ENCODE measurements around the gene CD226.
"Not testable (repeated sequence)": the region's sequence is repeated elsewhere in the genome, so short reads cannot be mapped to it uniquely, and the experiment has no call there.

CD226 gene

DNA sequence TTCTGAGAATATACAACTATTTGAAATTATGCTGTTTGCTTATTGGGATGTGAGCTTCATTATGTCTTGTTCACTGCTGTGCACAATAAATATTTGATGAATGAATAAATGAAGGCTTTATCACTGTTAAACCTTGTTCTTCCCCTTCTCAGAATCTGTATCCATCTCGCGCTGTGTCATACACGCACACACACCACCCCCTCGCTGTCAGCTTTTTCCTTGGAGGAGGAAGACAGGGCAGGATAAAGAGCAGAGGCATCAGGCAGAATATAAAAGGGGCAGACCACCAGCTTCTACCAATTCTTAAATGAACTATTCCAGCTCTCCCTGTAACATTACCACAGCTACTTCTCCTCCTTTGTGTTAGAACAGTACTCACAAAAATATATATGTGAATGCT is 75.0 kb downstream of the CD226 start:
- no peak for DNase-seq (ENCODE audit: low spot score)

DNA sequence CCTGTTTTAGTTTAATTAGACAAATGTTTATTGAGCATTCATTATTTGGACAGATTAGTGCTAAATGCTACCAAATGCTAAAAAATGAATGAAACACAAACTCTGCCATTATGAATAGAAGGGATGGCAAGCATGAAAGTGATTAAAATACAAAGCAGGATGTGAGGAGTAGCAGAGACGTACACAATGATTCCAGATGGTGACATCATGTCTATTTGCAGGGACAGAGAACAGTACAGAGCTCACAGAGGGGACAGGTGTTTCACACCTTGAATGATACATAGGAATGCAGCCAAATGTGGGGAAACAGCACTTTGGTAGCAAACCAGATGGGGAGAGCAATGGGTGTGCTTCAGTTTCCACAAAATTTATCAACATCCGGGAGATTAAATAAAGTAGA is 76.3 kb downstream of the CD226 start:
- DNase-seq (ENCODE audit: low spot score): no peak

DNA sequence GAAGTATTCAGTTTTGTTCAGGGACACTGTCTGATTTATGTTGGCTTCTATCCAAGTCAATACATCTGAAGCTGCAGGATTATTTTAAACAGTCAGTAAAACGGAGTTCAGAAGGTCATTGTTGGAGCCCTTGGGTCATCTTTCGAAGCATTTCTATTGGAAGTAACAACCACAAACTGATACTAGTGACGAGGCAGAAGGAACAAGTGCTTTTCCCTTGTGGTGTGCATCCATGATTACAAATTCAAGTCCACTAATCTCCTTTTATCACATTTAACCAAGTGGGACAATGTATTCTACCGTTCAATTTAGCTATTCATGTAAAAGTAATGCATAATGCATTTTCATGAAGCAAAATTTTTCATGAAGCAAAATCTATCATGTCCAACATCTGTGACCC is 76.9 kb downstream of the CD226 start:
- no peak for DNase-seq (ENCODE audit: low spot score)

DNA sequence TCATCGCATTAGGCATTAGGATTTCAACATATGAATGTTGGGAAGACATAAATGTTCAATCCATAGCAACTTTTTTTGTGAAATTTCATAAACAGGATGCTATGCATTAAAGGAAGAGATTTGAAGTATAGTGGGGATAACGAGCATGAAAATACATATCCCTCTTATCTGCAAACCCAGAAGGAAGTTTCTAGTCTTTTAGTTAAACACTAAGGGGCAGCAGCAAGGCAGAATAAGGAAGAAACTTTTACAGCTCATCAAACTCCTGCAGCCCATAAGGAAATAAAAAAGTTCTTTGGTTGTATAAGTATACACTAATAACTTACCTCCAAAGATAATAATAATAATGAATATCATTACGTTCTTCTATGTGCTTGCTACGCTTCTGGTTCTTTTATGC is 81.5 kb downstream of the CD226 start:
- DNase-seq (ENCODE audit: low spot score): no peak

DNA sequence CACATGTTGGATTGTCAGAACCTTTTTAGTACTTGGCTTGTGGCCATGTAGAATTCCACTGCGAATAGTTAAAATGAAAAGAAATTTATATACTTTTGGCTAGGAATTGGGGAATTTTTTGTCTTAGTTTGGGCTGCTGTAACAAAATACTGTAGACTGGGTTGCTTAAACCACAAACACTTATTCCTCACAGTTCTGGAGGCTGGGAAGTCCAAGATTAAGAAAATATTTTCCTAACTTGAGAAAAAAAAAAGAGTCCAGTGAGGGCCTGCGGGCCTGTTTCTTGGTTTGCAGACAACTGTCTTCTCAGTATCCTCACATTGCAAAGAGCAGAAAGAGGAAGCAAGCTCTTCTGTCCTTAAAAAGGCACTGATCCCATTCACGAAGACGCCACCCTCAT is 81.9 kb downstream of the CD226 start:
- no peak for DNase-seq (ENCODE audit: low spot score)

DNA sequence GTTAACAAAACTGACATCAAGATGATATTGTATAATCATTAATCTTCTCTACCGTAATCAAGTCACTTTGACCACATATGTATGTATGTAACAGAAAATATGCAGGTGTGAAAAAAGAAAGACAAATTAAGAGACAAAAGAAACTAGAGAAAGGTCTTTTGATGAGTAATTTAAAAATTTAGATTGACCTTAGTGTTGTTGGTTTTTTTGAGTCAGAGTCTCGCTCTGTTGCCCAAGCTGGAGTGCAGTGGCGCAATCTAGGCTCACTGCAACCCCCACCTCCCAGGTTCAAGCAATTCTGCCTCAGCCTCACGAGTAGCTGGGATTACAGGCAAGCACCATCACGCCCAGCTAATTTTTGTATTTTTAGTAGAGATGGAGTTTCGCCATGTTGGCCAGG is 82.9 kb downstream of the CD226 start:
- DNase-seq (ENCODE audit: low spot score): not testable (repeated sequence)

DNA sequence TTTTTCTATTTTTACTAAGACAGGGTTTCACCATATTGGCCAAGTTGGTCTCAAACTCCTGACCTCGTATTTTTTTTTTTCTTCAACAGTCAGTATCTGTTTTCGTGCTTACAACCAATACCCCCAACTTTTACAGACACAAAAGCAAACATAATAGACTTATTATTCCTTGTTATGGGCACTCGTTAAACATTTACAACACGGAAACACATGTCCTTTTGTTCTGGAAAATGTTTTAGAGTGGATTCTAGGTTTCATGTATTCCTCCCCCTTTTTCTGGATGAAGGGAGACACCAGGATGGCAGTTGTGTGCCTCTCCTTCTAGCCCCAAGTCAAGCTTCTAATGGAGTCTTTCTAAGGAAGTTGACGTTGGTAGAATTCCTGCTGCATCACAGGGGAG is 88.8 kb downstream of the CD226 start:
- no peak for DNase-seq (ENCODE audit: low spot score)

DNA sequence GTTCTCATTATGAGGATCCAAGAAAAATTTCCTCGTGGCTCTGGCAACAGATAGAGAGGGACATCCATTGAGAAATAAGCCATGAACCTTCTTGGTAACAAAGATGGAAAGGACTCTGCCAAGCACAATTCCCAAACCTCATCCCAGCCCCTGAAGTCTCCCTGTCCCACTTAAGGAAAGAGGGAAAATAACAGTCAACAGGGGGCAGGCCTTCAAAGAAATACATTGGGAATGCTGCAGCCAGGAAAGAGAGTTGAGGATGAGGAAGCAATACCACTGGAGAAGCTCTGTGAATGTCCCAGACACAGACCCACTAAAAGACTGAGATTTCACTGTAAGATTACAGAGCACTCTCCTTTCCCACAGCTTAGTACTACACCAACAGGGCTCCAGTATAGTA is 93.2 kb downstream of the CD226 start:
- no peak for DNase-seq (ENCODE audit: low spot score)

DNA sequence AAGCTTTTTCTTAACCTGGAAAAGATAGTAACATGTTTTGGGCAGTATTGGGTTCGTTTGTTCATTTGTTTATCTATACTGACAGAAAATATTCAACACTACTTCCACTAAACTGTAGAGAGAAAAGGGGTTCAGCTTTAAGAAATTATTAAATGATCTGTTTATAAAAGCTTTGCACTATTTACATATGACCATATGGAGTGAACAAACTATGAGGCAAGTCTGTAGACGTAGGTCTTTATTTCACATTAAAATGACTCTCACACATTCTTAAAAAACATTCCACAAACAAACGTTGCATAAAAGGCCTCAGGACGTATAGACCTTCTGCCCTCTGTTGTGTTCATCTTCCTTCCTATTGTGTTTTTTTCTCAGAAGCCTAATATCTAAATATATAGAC is 94.6 kb downstream of the CD226 start:
- DNase-seq (ENCODE audit: low spot score): no peak

DNA sequence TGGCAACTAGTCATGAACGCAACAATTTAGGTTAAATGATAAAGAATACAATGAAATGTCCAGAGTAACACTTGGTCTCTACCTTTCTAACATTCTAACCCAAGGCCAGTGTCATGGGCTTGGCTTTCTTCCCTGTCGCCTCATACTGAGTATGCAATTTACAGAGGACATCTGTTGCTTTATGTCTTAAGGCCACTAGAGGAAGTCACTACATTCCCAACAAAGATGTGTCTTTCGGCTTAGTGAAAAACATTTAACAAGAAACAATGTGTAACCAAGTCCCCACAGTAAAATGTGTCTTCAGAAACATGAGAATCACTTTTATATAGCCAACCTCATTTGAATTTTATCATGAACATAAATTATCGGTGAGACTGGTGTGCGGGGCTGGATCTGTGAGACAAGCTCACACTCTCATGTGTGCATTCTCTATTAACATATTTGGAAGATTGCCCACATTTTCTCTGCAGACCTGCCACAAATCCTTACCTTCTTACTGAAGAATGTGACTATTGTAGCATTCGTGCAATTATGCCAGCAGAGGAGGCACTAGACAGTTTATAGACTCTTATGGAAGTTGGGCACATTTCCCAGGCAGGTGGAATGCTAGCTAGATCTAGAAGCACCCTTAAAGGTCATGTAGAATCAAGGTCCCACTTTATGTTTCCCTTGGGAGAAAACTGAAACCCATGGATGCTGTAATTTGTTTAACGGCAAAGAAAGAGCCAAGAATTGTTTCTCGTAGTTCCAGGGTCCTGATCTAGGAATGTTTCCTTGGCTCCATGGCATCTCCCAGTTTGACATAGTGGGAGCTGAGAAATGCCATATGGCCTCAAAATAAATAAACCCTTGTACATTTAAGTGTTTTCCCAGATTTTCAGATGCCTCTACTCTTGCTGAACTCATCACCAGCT is 101.8 kb downstream of the CD226 start:
- peak; percentile 10 for DNase-seq (ENCODE audit: low spot score)

DNA sequence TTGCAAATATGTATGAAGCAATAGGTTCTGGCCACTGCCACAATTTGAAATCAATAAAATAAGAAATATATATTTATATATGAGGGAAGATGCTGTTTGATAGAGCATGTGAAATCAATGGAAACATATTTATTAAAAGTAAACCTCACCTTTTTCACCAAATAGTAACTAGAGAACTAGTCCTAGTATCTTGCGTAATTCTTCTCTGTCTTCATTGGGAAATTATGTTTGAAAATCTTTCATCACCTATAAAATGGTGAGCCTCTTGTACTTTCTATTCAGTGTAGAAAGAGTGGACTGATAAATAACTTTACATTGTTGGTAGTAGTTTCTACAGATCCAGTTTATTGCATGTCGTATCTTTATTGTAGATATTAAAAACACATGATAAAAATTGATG is 103.0 kb downstream of the CD226 start:
- no peak for DNase-seq (ENCODE audit: low spot score)

DNA sequence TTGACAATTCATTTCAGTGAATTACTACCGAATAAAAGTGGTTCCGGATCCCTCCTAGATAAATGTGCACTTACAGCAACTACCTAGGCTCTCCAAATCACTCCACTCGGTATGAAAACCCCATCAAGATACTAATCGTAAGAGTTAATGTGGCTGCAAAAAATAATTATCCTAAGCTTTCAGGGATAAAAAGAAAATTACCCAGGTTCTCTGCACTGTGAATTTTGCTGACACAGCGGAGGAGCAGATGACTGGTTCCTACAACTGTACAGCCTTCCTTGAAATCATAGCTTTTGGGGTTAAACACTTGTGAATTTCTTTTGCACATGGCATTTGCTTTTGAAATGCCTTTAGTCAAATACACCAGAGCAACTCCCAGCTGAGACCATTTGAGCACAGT is 104.7 kb downstream of the CD226 start:
- DNase-seq (ENCODE audit: low spot score): no peak

DNA sequence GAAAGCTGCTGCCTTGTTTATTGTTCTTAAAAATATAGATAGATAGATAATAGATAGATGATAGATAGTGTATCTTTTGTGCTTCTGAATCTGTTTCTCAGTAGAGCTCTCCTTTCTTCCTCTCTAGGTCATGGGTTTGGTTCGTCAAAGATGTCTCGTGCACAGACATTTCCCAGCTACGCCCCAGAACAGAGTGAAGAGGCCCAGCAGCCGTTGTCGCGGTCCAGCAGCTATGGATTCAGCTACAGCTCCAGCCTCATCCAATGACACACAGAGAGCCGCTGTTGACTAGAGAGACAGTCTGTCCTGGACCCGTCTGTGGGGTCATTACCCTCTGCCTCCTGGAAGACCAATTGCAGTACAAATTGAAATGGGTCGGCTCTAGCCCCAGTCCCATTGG is 106.6 kb downstream of the CD226 start:
- DNase-seq (ENCODE audit: low spot score): no peak

DNA sequence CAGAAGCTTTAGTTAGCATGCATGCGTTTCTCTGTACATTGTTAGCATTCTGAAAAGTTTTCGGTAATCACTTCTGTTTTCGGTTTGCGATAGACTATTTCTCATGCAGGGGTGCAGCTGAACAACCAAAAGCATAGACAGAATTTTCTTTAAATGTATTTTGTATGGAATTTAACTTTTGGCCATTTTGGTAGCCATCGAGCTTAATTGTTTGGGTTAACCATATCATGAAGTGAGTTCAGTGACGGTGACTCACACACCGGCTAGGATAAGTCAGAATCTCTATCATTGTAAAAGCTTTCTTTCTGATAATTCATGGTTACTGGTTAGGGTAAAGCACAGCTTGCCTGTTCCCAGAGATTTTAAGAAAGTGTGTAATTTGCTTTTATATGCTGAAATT is 107.2 kb downstream of the CD226 start:
- DNase-seq (ENCODE audit: low spot score): no peak

DNA sequence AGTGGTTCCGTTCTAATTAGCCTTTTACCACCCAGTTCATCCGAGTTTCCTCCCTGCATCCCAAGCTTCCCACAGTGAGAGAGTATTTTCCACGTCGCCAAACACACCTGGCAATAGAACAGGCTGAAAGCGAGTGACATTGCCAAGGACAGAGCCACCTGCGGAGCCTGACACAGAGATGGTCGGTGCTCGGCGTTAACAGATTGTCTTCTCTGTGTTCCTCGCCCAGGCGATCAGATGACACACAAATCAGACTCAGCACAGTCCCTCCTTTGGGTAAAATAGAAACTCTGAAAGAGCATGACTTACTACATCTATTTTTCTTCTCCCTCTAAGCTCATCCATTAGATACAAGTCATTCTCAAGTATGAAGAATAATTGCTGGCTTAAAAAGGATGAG is 107.7 kb downstream of the CD226 start:
- no peak for DNase-seq (ENCODE audit: low spot score)

DNA sequence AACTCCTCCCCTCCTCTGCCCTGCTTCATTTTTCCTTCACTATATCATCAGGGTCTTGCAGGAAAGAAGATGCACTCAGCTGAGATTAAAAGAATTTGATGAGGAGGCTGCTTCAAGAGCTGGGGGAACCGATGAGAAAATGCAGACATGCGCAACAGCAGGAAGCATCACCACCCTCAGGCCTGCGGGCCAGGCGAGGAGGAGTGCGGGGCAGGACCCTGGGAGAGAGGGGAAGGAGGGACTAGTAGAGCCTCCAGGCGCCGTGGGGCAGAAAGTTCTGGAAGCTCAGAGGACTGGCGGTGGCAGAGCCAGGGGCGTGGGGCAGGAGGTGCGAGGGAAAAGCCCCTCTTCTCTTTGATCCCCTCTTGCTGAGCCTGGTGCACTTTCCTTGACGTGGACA is 108.2 kb downstream of the CD226 start:
- no peak for DNase-seq (ENCODE audit: low spot score)

DNA sequence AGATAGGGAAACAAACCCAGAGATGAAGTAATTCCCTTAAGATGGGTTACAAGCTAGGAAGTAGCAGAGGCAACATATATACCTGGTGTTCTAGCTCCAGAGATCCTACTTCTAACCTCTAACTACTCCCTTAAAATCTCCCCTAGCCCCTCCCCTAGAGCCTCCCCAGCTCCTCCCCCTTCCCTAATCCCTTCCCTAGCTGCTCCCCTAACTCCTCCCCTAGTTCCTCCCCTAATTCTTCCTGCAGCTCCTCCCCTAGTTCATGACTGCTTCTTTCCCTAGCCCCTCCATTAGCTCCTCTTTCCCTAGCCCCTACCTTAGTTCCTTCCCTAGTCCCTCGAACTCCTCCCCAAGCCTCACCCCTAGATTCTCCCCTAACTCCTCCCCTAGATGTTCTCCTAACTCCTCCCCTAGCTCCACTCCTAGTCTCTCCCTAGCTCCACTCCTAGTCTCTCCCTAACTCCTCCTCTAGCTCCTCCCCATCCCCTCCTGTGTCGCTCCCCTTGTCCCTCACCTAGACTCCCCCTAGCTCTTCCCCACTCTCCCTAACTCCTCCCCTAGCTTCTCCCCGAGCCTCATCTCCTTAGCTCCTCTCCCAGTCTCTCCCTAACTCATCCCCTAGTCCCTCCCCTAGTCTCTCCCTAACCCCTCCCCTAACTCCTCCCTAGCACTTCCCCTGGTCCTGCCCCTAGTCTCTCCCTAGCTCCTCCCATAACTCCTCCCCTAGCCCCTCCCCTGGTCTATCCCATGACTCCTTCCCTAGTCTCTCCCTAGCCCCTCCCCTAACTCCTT is 108.9 kb downstream of the CD226 start:
- DNase-seq (ENCODE audit: low spot score): no peak

DNA sequence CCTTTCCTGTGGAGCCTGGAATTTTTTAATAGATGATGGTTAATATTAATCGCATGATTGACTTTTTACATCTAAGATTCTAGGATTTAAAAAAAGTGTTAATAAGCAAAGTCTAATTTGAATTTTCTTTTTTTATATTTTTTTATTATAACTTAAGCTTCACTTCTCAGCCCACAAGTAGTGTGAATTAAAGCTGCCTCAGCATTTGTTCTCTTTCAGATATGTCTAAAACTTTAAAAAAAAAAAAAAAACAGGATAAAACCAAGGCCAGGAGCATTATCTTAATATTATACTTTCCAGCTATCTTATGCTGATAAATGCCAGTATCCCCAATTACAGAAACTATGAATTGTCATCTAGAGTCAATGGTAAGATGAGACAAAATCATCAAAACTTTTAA is 109.7 kb downstream of the CD226 start:
- DNase-seq (ENCODE audit: low spot score): no peak

DNA sequence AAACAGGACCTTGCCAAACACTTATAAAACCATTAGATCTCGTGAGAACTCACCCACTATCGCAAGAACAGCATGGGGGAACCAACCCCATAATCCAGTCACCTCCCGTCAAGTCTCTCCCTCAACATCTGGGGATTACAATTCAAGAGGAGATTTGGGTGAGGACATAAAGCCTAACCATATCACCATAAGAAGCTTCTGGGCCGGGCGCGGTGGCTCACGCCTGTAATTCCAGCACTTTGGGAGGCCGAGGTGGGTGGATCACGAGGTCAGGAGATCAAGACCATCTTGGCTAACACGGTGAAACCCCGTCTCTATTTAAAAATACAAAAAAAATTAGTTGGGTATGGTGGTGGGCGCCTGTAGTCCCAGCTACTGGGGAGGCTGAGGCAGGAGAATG is 112.7 kb downstream of the CD226 start:
- DNase-seq (ENCODE audit: low spot score): not testable (repeated sequence)

DNA sequence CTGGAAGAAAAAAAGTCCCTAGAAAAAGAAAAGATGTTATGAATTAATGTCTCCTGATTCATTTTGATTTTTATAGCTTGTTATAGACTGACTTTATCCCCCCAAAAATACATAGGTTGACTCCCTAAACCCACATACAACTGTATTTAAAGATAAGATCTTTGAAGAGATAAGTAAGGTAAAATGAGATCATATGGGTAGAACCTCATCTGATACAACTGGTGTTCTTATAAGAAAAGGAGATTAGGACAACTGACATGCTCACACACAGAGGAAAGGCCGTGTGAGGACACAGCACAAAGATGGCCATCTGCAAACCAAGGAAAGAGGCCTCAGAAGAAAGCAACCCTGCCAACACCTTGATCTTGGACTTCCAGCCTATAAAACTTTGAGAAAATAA is 117.5 kb downstream of the CD226 start:
- no peak for DNase-seq (ENCODE audit: low spot score)

DNA sequence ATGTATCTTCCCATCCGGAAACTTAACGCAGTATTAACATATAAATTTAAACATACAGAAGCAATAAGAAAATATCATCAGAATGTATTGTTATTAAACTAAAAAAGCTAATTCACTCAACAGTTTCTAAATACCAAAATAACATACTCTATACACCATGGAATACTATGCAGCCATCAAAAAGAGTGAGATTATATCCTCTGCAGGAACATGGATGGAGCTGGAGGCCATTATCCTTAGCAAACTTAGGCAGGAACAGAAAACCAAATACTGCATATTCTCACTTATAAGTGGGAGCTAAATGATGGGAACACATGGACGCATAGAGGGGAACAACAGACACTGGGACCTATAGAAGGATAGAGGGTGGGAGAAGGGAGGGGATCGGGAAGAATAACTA is 127.1 kb downstream of the CD226 start:
- DNase-seq (ENCODE audit: low spot score): no peak

DNA sequence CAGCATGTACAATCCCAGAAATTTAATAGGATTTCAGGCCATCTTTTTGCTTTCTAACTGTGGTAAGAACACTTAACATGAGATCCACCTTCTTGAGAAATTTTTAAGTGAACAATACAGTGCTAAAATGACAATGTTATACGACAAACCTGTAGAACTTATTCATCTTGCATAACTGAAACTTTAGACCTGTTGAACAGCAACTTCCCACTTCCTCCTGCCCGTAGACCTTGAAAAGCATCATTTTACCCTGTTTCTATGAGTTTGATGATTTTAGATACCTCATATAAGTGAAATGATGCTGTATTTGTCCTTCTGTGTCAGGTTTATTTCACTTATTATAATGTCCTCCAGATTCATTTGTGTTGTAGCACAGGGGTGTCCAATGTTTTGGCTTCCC is 128.2 kb downstream of the CD226 start:
- DNase-seq (ENCODE audit: low spot score): no peak

DNA sequence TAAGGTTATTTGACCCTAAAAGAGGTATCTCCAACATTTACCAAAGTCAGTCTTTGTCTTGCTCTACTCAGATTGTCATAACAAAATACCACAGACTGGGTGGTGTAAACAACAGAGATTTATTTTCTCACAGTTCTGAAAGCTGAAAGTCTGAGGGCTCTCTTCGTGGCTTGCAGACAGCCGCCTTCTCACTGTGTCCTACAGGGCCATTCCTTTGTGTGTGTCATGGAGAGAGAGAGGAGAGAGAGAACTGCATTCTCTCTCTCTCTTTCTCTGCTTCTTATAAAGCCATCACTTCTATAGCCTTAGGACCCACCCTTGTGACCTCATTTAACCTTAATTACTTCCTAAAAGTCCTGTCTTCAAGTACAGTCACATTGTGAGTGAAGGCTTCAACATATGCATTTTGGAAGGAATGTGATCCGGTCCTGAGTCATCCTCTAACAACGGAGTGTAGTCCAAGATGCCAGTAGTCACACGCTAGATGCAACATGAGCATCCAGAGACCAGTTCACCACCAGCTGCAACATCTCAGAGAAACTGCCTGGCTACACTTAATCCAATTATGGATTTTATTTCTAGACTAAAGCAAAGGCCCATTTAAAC is 130.2 kb downstream of the CD226 start:
- DNase-seq (ENCODE audit: low spot score): peak; percentile 77
